ENCODE measurements around the gene CTBS.
"Not testable (repeated sequence)": the region's sequence is repeated elsewhere in the genome, so short reads cannot be mapped to it uniquely, and the experiment has no call there.

The CTBS gene, protein sequence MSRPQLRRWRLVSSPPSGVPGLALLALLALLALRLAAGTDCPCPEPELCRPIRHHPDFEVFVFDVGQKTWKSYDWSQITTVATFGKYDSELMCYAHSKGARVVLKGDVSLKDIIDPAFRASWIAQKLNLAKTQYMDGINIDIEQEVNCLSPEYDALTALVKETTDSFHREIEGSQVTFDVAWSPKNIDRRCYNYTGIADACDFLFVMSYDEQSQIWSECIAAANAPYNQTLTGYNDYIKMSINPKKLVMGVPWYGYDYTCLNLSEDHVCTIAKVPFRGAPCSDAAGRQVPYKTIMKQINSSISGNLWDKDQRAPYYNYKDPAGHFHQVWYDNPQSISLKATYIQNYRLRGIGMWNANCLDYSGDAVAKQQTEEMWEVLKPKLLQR

DNA sequence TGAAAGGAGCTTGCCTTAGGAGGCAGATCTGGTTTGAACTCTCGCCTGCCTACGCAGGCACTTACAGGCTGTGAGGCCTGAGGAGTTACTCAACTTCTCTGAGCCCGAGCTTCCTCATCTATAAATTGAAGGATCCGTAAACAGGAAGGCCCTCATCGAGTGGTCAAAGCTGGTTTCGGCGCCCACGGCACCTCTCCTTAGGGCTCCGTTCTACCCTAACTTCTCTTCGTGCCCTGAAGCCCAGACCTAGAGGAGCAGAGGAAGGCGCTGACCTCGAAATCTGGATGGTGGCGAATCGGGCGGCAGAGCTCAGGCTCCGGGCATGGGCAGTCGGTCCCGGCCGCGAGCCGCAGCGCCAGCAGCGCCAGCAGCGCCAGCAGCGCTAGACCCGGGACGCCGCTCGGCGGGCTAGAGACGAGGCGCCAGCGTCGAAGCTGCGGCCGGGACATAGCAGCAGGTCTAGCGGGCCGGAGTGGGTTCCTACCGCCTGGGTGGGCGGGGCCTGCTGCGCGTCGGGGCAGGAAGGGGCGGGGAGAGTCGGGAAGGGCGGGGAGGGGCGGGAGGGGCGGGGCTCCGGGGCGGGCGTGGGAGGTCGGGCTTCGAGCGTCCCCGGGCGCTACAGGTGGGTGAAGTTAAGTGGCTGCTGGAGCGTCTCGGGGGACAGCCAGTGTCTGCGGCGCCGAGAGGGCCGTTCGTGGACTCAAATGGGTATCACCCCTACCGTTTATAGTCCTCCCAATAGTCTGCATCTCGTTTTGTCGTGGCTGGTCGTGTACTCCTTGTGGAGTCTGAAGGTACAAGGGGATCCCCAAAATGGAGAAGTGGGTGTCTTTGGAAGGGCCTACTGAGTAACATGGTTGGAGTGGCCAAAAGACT lies at the start of gene CTBS:
Gene CTBS (minus strand): TSS at position 474 of the 876 bp plus-strand sequence. CDS start 25 bp downstream, at position 449.
- DNase-seq, result peak; percentile 36

GRCh38 chr1:84621553-84621952 lies 47.3 kb upstream of the CTBS start:
- no peak for DNase-seq

- DNase-seq, result peak; percentile 38
Measured at GRCh38 chr1:84620720-84621313, 46.6 kb upstream of the CTBS start.

GRCh38 chr1:84619383-84620102 lies 45.3 kb upstream of the CTBS start:
- peak; percentile 53 for DNase-seq

DNA sequence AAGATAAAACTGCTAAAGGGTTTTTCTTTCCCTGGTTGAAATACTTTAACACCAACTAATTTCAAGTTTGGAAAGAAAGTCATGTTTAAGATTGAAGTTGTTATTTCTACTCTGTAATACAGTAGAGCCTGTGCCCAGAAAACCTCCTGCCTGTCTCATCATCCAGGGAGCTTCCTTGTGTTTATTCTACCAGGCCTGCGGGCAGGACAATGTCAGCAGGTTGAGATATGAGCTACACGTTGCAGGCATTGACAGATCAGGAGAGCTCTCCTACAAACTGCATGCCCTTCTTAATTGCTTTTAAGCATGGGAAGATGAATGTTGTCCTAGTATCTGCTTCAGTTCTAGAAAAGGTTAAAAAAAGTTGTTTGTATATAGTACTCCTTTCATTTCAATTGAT lies 43.1 kb upstream of the CTBS start:
- no peak for DNase-seq

DNA sequence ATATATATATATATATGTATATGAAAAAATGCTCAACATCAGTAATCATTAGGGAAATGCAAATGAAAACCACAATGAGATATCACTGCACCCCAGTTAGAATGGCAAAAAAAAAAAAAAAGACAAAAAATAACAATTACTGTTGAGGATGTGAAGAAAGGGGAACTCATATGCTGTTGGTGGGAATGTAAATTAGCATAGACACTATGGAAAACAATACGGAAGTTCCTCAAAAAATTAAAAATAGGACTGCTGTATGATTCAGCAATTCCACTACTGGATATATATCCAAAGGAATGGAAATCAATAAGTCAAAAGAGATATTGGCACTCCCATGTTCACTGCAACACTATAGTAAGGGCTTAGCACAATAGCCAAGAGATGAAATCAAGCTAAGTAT lies 41.5 kb upstream of the CTBS start:
- DNase-seq, result no peak

GRCh38 chr1:84613887-84614286 lies 39.6 kb upstream of the CTBS start:
- no peak for DNase-seq

- DNase-seq, result no peak
Measured at GRCh38 chr1:84613026-84613425, 38.8 kb upstream of the CTBS start.

DNA sequence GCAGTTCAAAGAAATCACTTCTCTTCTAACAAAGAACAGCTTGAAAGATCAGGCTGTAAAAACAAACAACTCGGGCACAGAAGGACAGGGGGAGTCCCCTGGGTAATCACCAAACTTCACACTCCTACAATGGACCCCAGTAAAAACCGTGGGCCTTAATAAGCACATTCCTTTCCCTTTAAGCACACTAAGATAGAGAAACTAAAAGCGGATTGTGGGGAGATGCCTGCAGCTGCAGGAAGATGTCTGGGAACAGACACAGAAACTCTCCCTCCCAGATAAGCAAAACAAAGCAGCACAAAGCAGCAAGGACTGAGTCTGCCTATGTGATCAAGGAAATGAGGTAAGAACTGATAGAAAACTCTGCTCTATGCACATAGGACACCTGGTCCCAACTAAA lies 37.6 kb upstream of the CTBS start:
- DNase-seq, result no peak

DNA sequence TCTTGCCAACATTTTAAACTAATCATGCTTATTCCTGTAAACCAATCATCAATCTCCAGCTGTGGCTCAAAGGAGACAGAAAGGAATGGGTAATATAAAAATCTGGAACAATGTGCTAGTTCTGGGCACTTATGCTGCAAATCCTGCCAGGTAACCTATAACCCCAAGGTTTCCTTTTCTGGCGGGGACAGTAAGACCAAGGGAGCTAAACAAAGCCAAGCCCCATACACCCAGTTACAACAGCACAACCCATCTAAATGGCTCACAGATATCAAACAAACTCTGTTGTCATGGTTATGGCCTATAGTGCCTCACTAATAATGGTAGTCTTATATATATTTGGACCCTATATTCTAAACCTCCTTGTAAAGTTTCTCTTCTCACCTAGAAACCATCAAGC lies 36.9 kb upstream of the CTBS start:
- DNase-seq, result no peak

DNA sequence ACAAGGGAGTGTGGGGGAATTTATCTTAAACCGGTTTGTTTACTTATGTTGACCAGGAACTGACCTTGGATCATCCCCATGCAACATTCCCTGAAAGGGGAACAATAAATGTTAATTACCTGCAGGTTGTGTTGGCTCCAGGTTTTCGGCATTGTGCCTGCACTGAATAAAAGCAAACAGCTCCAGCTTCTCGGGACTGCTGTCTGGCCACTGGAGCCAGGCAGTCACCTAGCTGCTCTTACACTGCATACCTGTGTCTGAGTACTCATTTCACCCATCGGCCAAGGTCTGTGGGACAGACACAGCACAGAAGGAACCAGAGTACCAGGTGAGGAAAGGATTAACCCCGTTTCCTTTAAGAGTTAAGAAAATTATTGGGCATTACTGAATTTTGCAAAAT lies 32.7 kb upstream of the CTBS start:
- no peak for DNase-seq

GRCh38 chr1:84605157-84605556 lies 30.9 kb upstream of the CTBS start:
- no peak for DNase-seq

DNA sequence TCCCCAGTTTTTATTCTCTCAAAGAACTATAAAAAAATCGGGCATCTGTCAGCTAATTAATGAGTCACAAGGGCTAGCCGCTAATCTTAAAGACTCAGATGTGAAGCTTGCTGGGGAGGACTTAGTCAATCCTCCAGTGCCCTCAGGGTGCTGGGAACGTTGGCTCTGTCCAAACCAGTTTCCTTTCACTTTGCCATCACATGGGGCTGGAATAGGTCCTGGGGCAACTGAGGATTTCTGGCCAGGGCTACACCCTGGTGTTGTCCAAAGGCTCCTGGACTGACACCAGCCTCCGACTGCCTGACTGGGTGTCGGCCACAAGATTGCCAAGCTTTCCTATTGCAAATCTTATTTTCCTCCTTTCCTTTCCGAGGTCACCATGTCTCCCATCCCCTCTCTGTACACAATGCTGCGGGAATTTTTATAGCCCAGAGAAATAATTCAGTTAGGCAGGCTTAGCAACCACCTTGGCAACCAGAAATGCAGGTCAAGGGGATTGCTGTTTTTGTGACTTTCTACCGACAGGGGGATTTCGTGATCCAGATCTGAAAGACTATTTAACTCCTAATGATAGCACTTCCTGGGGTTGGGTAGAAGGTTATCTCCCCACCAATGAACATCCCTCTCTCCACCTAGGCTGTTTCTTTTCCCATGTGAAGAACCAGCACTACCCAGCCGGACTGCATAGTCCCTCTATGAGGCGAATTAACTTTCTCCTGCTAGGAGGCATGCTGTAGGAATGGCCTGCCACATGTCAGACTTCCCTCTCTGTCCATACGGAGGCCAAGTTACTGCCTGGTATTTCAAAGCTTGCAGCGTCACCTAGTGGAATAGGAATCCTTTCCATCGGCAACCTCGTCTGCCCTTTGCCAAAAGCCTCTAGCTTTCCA lies 29.9 kb upstream of the CTBS start:
- DNase-seq, result no peak

DNA sequence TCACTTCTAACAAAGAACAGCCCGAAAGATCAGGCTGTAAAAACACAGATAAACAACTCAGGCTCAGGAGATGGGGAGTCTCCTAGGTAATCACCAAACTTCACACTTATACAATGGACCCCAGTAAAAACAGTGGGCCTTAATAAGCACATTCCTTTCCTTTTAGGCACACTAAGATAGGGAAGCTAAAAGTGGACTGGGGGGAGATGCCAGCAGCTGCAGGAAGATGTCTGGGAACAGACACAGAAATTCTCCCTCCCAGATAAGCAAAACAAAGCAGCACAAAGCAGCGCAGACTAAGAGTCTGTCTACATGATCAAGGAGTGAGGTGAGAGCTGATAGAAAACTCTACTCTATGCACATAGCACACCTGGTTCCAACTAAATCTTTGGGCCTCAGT lies 29.0 kb upstream of the CTBS start:
- no peak for DNase-seq

GRCh38 chr1:84600796-84601195 lies 26.6 kb upstream of the CTBS start:
- no peak for DNase-seq

- DNase-seq, result no peak
Measured at GRCh38 chr1:84598846-84599741, 24.9 kb upstream of the CTBS start.

GRCh38 chr1:84598418-84598817 lies 24.2 kb upstream of the CTBS start:
- no peak for DNase-seq

DNA sequence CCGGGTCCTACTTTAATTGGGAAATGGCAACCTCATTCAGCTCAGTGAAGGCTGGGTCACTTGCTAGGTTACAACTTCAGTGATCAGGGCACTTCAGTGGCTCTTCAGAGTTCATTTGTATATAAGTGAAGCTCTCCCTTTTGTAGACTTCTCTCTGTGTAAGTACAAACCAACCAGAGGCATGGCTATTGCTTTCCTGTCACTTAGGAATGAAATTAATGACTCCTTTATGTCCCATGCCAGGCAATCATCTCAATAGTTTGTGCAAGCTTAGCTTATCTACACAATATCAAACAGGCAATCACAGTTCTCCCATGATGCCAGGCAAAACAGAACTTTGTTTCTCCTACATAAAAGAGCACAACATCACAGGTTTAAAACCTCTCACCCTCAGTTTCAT lies 22.8 kb upstream of the CTBS start:
- no peak for DNase-seq

GRCh38 chr1:84594959-84595358 lies 20.7 kb upstream of the CTBS start:
- DNase-seq, result not testable (repeated sequence)

GRCh38 chr1:84587099-84587498 lies 12.9 kb upstream of the CTBS start:
- no peak for DNase-seq

GRCh38 chr1:84585803-84586202 lies 11.6 kb upstream of the CTBS start:
- no peak for DNase-seq
